ENCODE results near the gene BRD2.
A peak's percentile ranks its signal among the peaks of the same experiment; 100 is the strongest.

The BRD2 gene

GRCh38 chr6:32968093-32968866, at the start of gene BRD2:
TSS of gene BRD2 (plus strand) at chr6:32968594. CDS start at chr6:32972899, 4,305 bp downstream.
- Histone ChIP-seq H3K9ac (ENCODE audit: low read length) (peak within 1 kb of the TSS; percentile 98), H3K4me3 (ENCODE audit: low read length) (peak within 1 kb of the TSS; percentile 89), H3K27me3 (ENCODE audit: control insufficient read depth, insufficient read depth, low read length) (no peaks in the 10 kb centered on the region), H3K27ac (ENCODE audit: low read length) (peak within 1 kb of the TSS; percentile 100), H3K4me1 (ENCODE audit: control insufficient read depth, low read depth, low read length) (peaks cover 6% of the 10 kb centered on the region), H3K9me3 (ENCODE audit: control insufficient read depth, low read depth, low read length) (no peaks in the 10 kb centered on the region), H3K36me3 (ENCODE audit: control insufficient read depth, low read depth, low read length) (peaks cover 12% of the 10 kb centered on the region)

- Histone ChIP-seq H3K4me1 (ENCODE audit: control insufficient read depth, low read depth, low read length) (no peaks in the 10 kb centered on the region), H3K27me3 (ENCODE audit: control insufficient read depth, insufficient read depth, low read length) (no peaks in the 10 kb centered on the region), H3K9ac (ENCODE audit: low read length) (no peak overlapping the region), H3K27ac (ENCODE audit: low read length) (no peak overlapping the region), H3K4me3 (ENCODE audit: low read length) (no peak overlapping the region), H3K9me3 (ENCODE audit: control insufficient read depth, low read depth, low read length) (no peaks in the 10 kb centered on the region), H3K36me3 (ENCODE audit: control insufficient read depth, low read depth, low read length) (no peaks in the 10 kb centered on the region)
These were observed 47.7 kb upstream of the BRD2 start for GRCh38 chr6:32920715-32921114.

- Histone ChIP-seq H3K36me3 (ENCODE audit: control insufficient read depth, low read depth, low read length) (no peaks in the 10 kb centered on the region), H3K4me3 (ENCODE audit: low read length) (no peak overlapping the region), H3K27ac (ENCODE audit: low read length) (no peak overlapping the region), H3K9me3 (ENCODE audit: control insufficient read depth, low read depth, low read length) (no peaks in the 10 kb centered on the region), H3K27me3 (ENCODE audit: control insufficient read depth, insufficient read depth, low read length) (no peaks in the 10 kb centered on the region), H3K4me1 (ENCODE audit: control insufficient read depth, low read depth, low read length) (no peaks in the 10 kb centered on the region), H3K9ac (ENCODE audit: low read length) (no peak overlapping the region)
These were observed 46.3 kb upstream of the BRD2 start for GRCh38 chr6:32922083-32922482.

GRCh38 chr6:32931211-32931610, 37.2 kb upstream of the BRD2 start:
- H3K9me3 ChIP-seq (ENCODE audit: control insufficient read depth, low read depth, low read length), result no peaks in the 10 kb centered on the region
- H3K4me3 ChIP-seq (ENCODE audit: low read length), result no peak overlapping the region
- no peaks in the 10 kb centered on the region for H3K36me3 ChIP-seq (ENCODE audit: control insufficient read depth, low read depth, low read length)
- H3K27ac ChIP-seq (ENCODE audit: low read length), result no peak overlapping the region
- H3K27me3 ChIP-seq (ENCODE audit: control insufficient read depth, insufficient read depth, low read length), result no peaks in the 10 kb centered on the region
- H3K4me1 ChIP-seq (ENCODE audit: control insufficient read depth, low read depth, low read length), result no peaks in the 10 kb centered on the region
- H3K9ac ChIP-seq (ENCODE audit: low read length), result no peak overlapping the region

- Histone ChIP-seq H3K9me3 (ENCODE audit: control insufficient read depth, low read depth, low read length) (no peaks in the 10 kb centered on the region), H3K27ac (ENCODE audit: low read length) (no peak overlapping the region), H3K36me3 (ENCODE audit: control insufficient read depth, low read depth, low read length) (no peaks in the 10 kb centered on the region), H3K4me1 (ENCODE audit: control insufficient read depth, low read depth, low read length) (no peaks in the 10 kb centered on the region), H3K9ac (ENCODE audit: low read length) (no peak overlapping the region), H3K27me3 (ENCODE audit: control insufficient read depth, insufficient read depth, low read length) (no peaks in the 10 kb centered on the region), H3K4me3 (ENCODE audit: low read length) (no peak overlapping the region)
These were observed 36.1 kb upstream of the BRD2 start for GRCh38 chr6:32932132-32932868.

- no peak overlapping the region for H3K9ac ChIP-seq (ENCODE audit: low read length)
- H3K4me1 ChIP-seq (ENCODE audit: control insufficient read depth, low read depth, low read length), result no peaks in the 10 kb centered on the region
- no peaks in the 10 kb centered on the region for H3K9me3 ChIP-seq (ENCODE audit: control insufficient read depth, low read depth, low read length)
- no peaks in the 10 kb centered on the region for H3K36me3 ChIP-seq (ENCODE audit: control insufficient read depth, low read depth, low read length)
- no peak overlapping the region for H3K4me3 ChIP-seq (ENCODE audit: low read length)
- no peaks in the 10 kb centered on the region for H3K27me3 ChIP-seq (ENCODE audit: control insufficient read depth, insufficient read depth, low read length)
- no peak overlapping the region for H3K27ac ChIP-seq (ENCODE audit: low read length)
These were observed 34.7 kb upstream of the BRD2 start for GRCh38 chr6:32933661-32934085.

- no peaks in the 10 kb centered on the region for H3K36me3 ChIP-seq (ENCODE audit: control insufficient read depth, low read depth, low read length)
- no peak overlapping the region for H3K27ac ChIP-seq (ENCODE audit: low read length)
- no peaks in the 10 kb centered on the region for H3K27me3 ChIP-seq (ENCODE audit: control insufficient read depth, insufficient read depth, low read length)
- no peak overlapping the region for H3K9ac ChIP-seq (ENCODE audit: low read length)
- H3K4me1 ChIP-seq (ENCODE audit: control insufficient read depth, low read depth, low read length), result no peaks in the 10 kb centered on the region
- H3K4me3 ChIP-seq (ENCODE audit: low read length), result no peak overlapping the region
- H3K9me3 ChIP-seq (ENCODE audit: control insufficient read depth, low read depth, low read length), result no peaks in the 10 kb centered on the region
These were observed 32.7 kb upstream of the BRD2 start for GRCh38 chr6:32935551-32936238.

- no peak overlapping the region for H3K27ac ChIP-seq (ENCODE audit: low read length)
- no peaks in the 10 kb centered on the region for H3K36me3 ChIP-seq (ENCODE audit: control insufficient read depth, low read depth, low read length)
- no peaks in the 10 kb centered on the region for H3K27me3 ChIP-seq (ENCODE audit: control insufficient read depth, insufficient read depth, low read length)
- H3K9ac ChIP-seq (ENCODE audit: low read length), result no peak overlapping the region
- H3K4me3 ChIP-seq (ENCODE audit: low read length), result no peak overlapping the region
- no peaks in the 10 kb centered on the region for H3K9me3 ChIP-seq (ENCODE audit: control insufficient read depth, low read depth, low read length)
- H3K4me1 ChIP-seq (ENCODE audit: control insufficient read depth, low read depth, low read length), result peaks cover 7% of the 10 kb centered on the region
These were observed 31.9 kb upstream of the BRD2 start for GRCh38 chr6:32936239-32937152.

- Histone ChIP-seq H3K4me3 (ENCODE audit: low read length) (no peak overlapping the region), H3K27ac (ENCODE audit: low read length) (no peak overlapping the region), H3K36me3 (ENCODE audit: control insufficient read depth, low read depth, low read length) (no peaks in the 10 kb centered on the region), H3K27me3 (ENCODE audit: control insufficient read depth, insufficient read depth, low read length) (no peaks in the 10 kb centered on the region), H3K4me1 (ENCODE audit: control insufficient read depth, low read depth, low read length) (peaks cover 7% of the 10 kb centered on the region), H3K9ac (ENCODE audit: low read length) (no peak overlapping the region), H3K9me3 (ENCODE audit: control insufficient read depth, low read depth, low read length) (no peaks in the 10 kb centered on the region)
These were observed 31.2 kb upstream of the BRD2 start for GRCh38 chr6:32937230-32937633.

GRCh38 chr6:32938494-32938893, 29.9 kb upstream of the BRD2 start:
- H3K9me3 ChIP-seq (ENCODE audit: control insufficient read depth, low read depth, low read length), result no peaks in the 10 kb centered on the region
- peaks cover 7% of the 10 kb centered on the region for H3K4me1 ChIP-seq (ENCODE audit: control insufficient read depth, low read depth, low read length)
- no peaks in the 10 kb centered on the region for H3K36me3 ChIP-seq (ENCODE audit: control insufficient read depth, low read depth, low read length)
- H3K27ac ChIP-seq (ENCODE audit: low read length), result no peak overlapping the region
- no peak overlapping the region for H3K9ac ChIP-seq (ENCODE audit: low read length)
- no peak overlapping the region for H3K4me3 ChIP-seq (ENCODE audit: low read length)
- no peaks in the 10 kb centered on the region for H3K27me3 ChIP-seq (ENCODE audit: control insufficient read depth, insufficient read depth, low read length)

All from iPS-18a (cell line).